KBM-7 (cell line): ENCODE data around the gene TNK2.

Experiments used
- DNase-seq: peaks from one replicate; pipeline ENCODE4 v3.0.0-alpha.2; 2015
- in situ Hi-C: fragments of 300-500 bp; cut with MboI; formaldehyde crosslinking; loops from 2 replicates; pipeline ENCODE4 v1.14.3; 2020; ENCODE audit warnings: low sequenced_read_pairs, low pct_unique_long_range_greater_than_20kb, mixed read lengths

TNK2 gene

DNA sequence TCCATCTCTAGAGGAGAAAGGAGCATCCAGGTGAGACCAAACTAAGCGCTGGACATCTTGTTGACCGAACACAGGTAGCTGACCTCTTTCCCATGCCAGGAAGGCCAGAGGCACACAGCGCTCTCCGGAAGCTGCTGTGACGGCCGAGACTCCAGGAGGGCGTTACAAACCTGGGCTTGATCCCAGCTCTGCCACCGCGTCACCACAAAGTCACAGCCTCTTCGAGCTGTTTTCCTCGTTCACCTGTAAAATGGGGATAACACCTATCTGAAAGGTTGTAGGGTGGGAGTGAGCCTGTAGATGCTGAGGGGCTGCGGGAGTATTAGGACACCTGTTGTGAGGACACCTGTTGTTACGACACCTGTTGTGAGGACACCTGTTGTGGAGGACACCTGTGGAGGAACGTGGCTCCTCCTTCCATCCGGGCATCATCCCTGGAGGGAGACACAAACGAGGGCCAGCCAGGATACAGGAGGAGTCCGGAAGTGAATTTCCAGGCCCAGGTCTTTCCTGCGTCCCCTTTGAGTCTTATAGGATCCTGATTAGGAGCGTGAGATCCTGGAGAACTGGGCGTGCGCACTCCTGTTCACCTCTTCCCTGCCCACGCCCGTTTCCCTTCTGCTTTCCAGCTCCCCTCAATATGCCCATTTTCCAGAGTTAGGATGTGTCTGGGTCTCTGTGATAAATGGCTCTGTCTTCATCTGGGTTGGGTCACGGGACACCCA is 94.3 kb downstream of the TNK2 start:
- no peak for DNase-seq
- in situ Hi-C loops: loop anchor here (10.0 kb wide), 1 partner anchor 59 kb away; no protein-coding TSS in a partner anchor
